Thymus (tissue), 11 donors: ENCODE data around the gene HOXA3. TPM values are rescaled to one million over a fixed set of nuclear protein-coding genes. Genes with fewer than 3 reads are reported as not detected.
A peak's percentile ranks its signal among the peaks of the same experiment; 100 is the strongest.

Source experiments
- DNase-seq, 9 donors: peaks; one replicate each; pipeline ENCODE4 v3.0.0-alpha.2; 2013; ENCODE audit warnings: low spot score in 9 of 9, low read depth in 6 of 9, missing footprints in 1 of 9
- H3K27ac ChIP-seq, 2 donors: one replicate each; pipeline ENCODE4 v1.5.1; 2013; ENCODE audit warnings: control low read depth in 1 of 2, low read depth in 1 of 2, low read length in 1 of 2, mild to moderate bottlenecking in 1 of 2, moderate library complexity in 1 of 2
- H3K27me3 ChIP-seq, 2 donors: one replicate each; pipeline ENCODE4 v1.5.1; 2013; ENCODE audit warnings: low read length in 1 of 2; ENCODE audit not compliant: control insufficient read depth in 2 of 2, insufficient read depth in 1 of 2
- H3K36me3 ChIP-seq, 2 donors: one replicate each; pipeline ENCODE4 v1.5.1; 2013; ENCODE audit warnings: low read length in 1 of 2, mild to moderate bottlenecking in 1 of 2, moderate library complexity in 1 of 2; ENCODE audit not compliant: control insufficient read depth in 2 of 2, insufficient read depth in 2 of 2
- H3K4me1 ChIP-seq, 2 donors: one replicate each; pipeline ENCODE4 v1.5.1; 2013; ENCODE audit warnings: low read length in 2 of 2; ENCODE audit not compliant: control insufficient read depth in 2 of 2, insufficient read depth in 2 of 2
- H3K4me3 ChIP-seq, 2 donors: one replicate each; pipeline ENCODE4 v1.5.1; 2013; ENCODE audit warnings: low read length in 2 of 2, control low read depth in 1 of 2, mild to moderate bottlenecking in 1 of 2
- H3K9me3 ChIP-seq, 2 donors: one replicate each; pipeline ENCODE4 v1.5.1; 2013; ENCODE audit warnings: low read length in 1 of 2, mild to moderate bottlenecking in 1 of 2; ENCODE audit not compliant: control insufficient read depth in 2 of 2, insufficient read depth in 1 of 2
- WGBS: extraction: QIAGEN DNeasy Blood & Tissue Kit; methylation state at CpG from one replicate; pipeline ENCODE4 v1.1.7; 2013; 5-methylcytosine and 5-hydroxymethylcytosine counted together
- polyA plus RNA-seq: library from polyadenylated mRNA; stranded (reverse); fragments of 200-250 nt; gene quantifications from one replicate; pipeline ENCODE4 v1.2.3, GENCODE V29; 2013
- total RNA-seq: library from RNA; stranded (reverse); fragments of 120-200 nt; gene quantifications from one replicate; pipeline ENCODE4 v1.2.4, GENCODE V29; 2013
- donor health status: healthy.

HOXA3 gene
- total and polyA plus RNA-seq, 2 donors: 0.80 to 5.5 TPM

- Histone ChIP-seq H3K4me1 (peaks cover 29 to 37% of the 10 kb centered on the region in 2 donors), H3K36me3 (no peaks in the 10 kb centered on the region), H3K9me3 (peaks cover 0 to 10% of the 10 kb centered on the region in 2 donors), H3K27me3 (peaks cover 55 to 100% of the 10 kb centered on the region in 2 donors), H3K4me3 (peak within 1 kb of the TSS; percentile 24 to 73), H3K27ac (no peak within 1 kb of the TSS)
- no peak for DNase-seq
- 7% methylated on average over 82 of the region's 82 CpGs for WGBS
Observed at GRCh38 chr7:27173956-27174873, 21.8 kb upstream of the HOXA3 start, which contains the start of gene HOXA10. Gene HOXA10, minus strand, starts transcription at chr7:27174320. Its CDS starts 14 bp downstream, at chr7:27174306.

- WGBS: under 1% methylated on average over 58 of the region's 59 CpGs
- H3K9me3 ChIP-seq: peaks cover 0 to 10% of the 10 kb centered on the region in 2 donors
- peak overlapping the region; percentile 22 to 73 for H3K4me3 ChIP-seq
- H3K4me1 ChIP-seq: peaks cover 29 to 37% of the 10 kb centered on the region in 2 donors
- DNase-seq: no peak
- H3K27ac ChIP-seq: no peak overlapping the region
- H3K36me3 ChIP-seq: no peaks in the 10 kb centered on the region
- H3K27me3 ChIP-seq: peaks cover 50 to 100% of the 10 kb centered on the region in 2 donors
Observed at GRCh38 chr7:27173511-27173955, 21.1 kb upstream of the HOXA3 start.

- H3K9me3 ChIP-seq: peaks cover 0 to 10% of the 10 kb centered on the region in 2 donors
- H3K27ac ChIP-seq: no peak overlapping the region
- peaks cover 48 to 100% of the 10 kb centered on the region in 2 donors for H3K27me3 ChIP-seq
- DNase-seq: no peak
- under 1% methylated on average over 58 of the region's 58 CpGs for WGBS
- peak overlapping the region; percentile 8 to 73 for H3K4me3 ChIP-seq
- H3K36me3 ChIP-seq: no peaks in the 10 kb centered on the region
- peaks cover 29 to 42% of the 10 kb centered on the region in 2 donors for H3K4me1 ChIP-seq
Observed at GRCh38 chr7:27172823-27173510, 20.6 kb upstream of the HOXA3 start.

GRCh38 chr7:27172315-27172774 is 20.0 kb upstream of the HOXA3 start:
- Histone ChIP-seq H3K27ac (no peak overlapping the region), H3K27me3 (peaks cover 43 to 100% of the 10 kb centered on the region in 2 donors), H3K4me1 (peaks cover 30 to 43% of the 10 kb centered on the region in 2 donors), H3K36me3 (no peaks in the 10 kb centered on the region), H3K9me3 (peaks cover 0 to 10% of the 10 kb centered on the region in 2 donors), H3K4me3 (peak overlapping the region in 1 of 2 donors; percentile 73)
- WGBS: 2% methylated on average over 10 of the region's 10 CpGs
- DNase-seq: no peak

- no peak for DNase-seq
- Histone ChIP-seq H3K4me1 (peaks cover 35 to 48% of the 10 kb centered on the region in 2 donors), H3K27me3 (peaks cover 43 to 100% of the 10 kb centered on the region in 2 donors), H3K4me3 (peak overlapping the region in 1 of 2 donors; percentile 73), H3K9me3 (peaks cover 0 to 14% of the 10 kb centered on the region in 2 donors), H3K27ac (peak overlapping the region in 1 of 2 donors; percentile 9), H3K36me3 (no peaks in the 10 kb centered on the region)
- WGBS: 2% methylated on average over 30 of the region's 30 CpGs
Observed at GRCh38 chr7:27171637-27172314, 19.4 kb upstream of the HOXA3 start.

- no peaks in the 10 kb centered on the region for H3K36me3 ChIP-seq
- WGBS: 5% methylated on average over 8 of the region's 8 CpGs
- peaks cover 40 to 53% of the 10 kb centered on the region in 2 donors for H3K4me1 ChIP-seq
- peaks cover 47 to 100% of the 10 kb centered on the region in 2 donors for H3K27me3 ChIP-seq
- H3K4me3 ChIP-seq: peak overlapping the region in 1 of 2 donors; percentile 73
- H3K27ac ChIP-seq: peak overlapping the region in 1 of 2 donors; percentile 9
- peaks cover 0 to 19% of the 10 kb centered on the region in 2 donors for H3K9me3 ChIP-seq
- DNase-seq: no peak
Observed at GRCh38 chr7:27171325-27171636, 18.9 kb upstream of the HOXA3 start.

- Histone ChIP-seq H3K4me3 (peak overlapping the region in 1 of 2 donors; percentile 73), H3K27me3 (peaks cover 50 to 100% of the 10 kb centered on the region in 2 donors), H3K4me1 (peaks cover 46 to 59% of the 10 kb centered on the region in 2 donors), H3K36me3 (no peaks in the 10 kb centered on the region), H3K27ac (no peak overlapping the region), H3K9me3 (peaks cover 0 to 22% of the 10 kb centered on the region in 2 donors)
- 25% methylated on average over 11 of the region's 11 CpGs for WGBS
- DNase-seq: no peak
Observed at GRCh38 chr7:27170426-27171324, 18.3 kb upstream of the HOXA3 start.
